Thyroid gland (tissue), 4 donors: ENCODE measurements around the gene FAM229B.

Experiments
- CTCF ChIP-seq, 6 experiments: fragments of 200-600 bp in 3 of 6; fragments of 450-650 bp in 3 of 6; sonication (generic) in 3 of 6; IDR thresholded peaks; one replicate each; pipeline ENCODE4 v1.5.1; 2016 to 2019; ENCODE audit warnings: antibody characterized with exemption in 6 of 6, mild to moderate bottlenecking in 2 of 6, inconsistent platforms in 1 of 6, moderate library complexity in 1 of 6
- POLR2A ChIP-seq, 2 donors: fragments of 450-650 bp; IDR thresholded peaks; one replicate each; pipeline ENCODE4 v1.6.1; 2017; ENCODE audit warnings: antibody characterized with exemption in 2 of 2, mild to moderate bottlenecking in 2 of 2, moderate library complexity in 1 of 2

DNA sequence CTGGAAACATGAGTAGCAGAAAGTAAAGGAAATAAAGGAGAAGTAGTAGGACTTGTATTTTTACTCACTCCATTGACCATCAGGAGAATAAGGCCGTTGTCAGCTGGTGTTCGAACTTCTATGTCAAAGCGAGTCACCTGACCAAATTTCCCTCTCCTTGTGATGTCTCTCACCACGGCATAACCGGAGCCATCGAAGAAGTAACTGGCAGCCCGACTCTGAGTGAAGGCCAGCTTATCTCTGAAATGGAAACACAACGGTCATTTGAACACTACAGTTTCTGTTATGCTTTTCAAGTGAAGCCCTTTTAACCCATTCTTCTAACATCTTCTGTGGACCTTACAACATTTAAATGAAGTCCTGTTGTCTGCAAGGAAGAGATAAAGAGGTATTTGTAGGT is 51.7 kb downstream of the FAM229B start:
- no peak for TF ChIP-seq CTCF (IDR thresholded peaks at IDR 0.05)
- no peak for TF ChIP-seq POLR2A (IDR thresholded peaks at IDR 0.05)
